Memory B cell (primary cell): Measurements from ENCODE around the gene PEX10.
"Not testable (repeated sequence)": the region's sequence is repeated elsewhere in the genome, so short reads cannot be mapped to it uniquely, and the experiment has no call there.

Source experiments
- ATAC-seq: fragments of 150-1000 bp; cut with Tn5 transposase; 2 replicates; pipeline ENCODE4 v1.10.0; 2021; ENCODE audit warnings: low read depth, mild to moderate bottlenecking, moderate library complexity
- DNase-seq, 2 donors: peaks; one replicate each; pipeline ENCODE4 v3.0.0; 2022; ENCODE audit warnings: low spot score in 2 of 2
- H3K27ac Mint-ChIP-seq: one replicate; pipeline ENCODE4 v1.8.0; 2022; ENCODE audit warnings: mild to moderate bottlenecking, moderate library complexity, mixed read lengths
- H3K27me3 Mint-ChIP-seq: one replicate; pipeline ENCODE4 v1.8.0; 2022; ENCODE audit warnings: mixed read lengths
- H3K36me3 Mint-ChIP-seq: one replicate; pipeline ENCODE4 v1.8.0; 2022; ENCODE audit warnings: mild to moderate bottlenecking, mixed read lengths
- H3K4me1 Mint-ChIP-seq: one replicate; pipeline ENCODE4 v1.8.0; 2022; ENCODE audit warnings: mixed read lengths
- H3K4me3 Mint-ChIP-seq: one replicate; pipeline ENCODE4 v1.8.0; 2022; ENCODE audit warnings: mild to moderate bottlenecking, moderate library complexity, mixed read lengths
- H3K9me3 Mint-ChIP-seq: one replicate; pipeline ENCODE4 v1.8.0; 2022; ENCODE audit warnings: mixed read lengths

Gene PEX10

GRCh38 chr1:2412395-2412772, at the start of gene PEX10:
TSS of gene PEX10 (minus strand) at chr1:2412564. CDS start at chr1:2412502, 62 bp downstream.
- DNase-seq (peak; percentile 99), ATAC-seq (peak; percentile 90)
- Mint-ChIP-seq H3K27me3 (no peaks in the 10 kb centered on the region), H3K36me3 (peaks cover 8% of the 10 kb centered on the region), H3K4me3 (peak within 1 kb of the TSS; percentile 87), H3K27ac (peak within 1 kb of the TSS; percentile 76), H3K4me1 (peaks cover 33% of the 10 kb centered on the region), H3K9me3 (no peaks in the 10 kb centered on the region)

- H3K4me3 Mint-ChIP-seq: no peak overlapping the region
Observed at GRCh38 chr1:2460996-2461751, 48.8 kb upstream of the PEX10 start.

GRCh38 chr1:2460203-2460602, 47.8 kb upstream of the PEX10 start:
- Mint-ChIP-seq H3K36me3 (no peaks in the 10 kb centered on the region), H3K4me3 (no peak overlapping the region), H3K27ac (no peak overlapping the region), H3K27me3 (peaks cover 14% of the 10 kb centered on the region), H3K9me3 (no peaks in the 10 kb centered on the region), H3K4me1 (no peaks in the 10 kb centered on the region)
- DNase-seq (no peak), ATAC-seq (no peak)

More at GRCh38 chr1:2460996-2461751, 48.8 kb upstream of the PEX10 start:
- Mint-ChIP-seq H3K27ac (no peak overlapping the region), H3K4me1 (no peaks in the 10 kb centered on the region), H3K9me3 (no peaks in the 10 kb centered on the region), H3K36me3 (no peaks in the 10 kb centered on the region), H3K27me3 (peaks cover 10% of the 10 kb centered on the region)
- DNase-seq (no peak), ATAC-seq (no peak)

GRCh38 chr1:2459757-2460156, 47.4 kb upstream of the PEX10 start:
- Mint-ChIP-seq H3K9me3 (no peaks in the 10 kb centered on the region), H3K4me3 (no peak overlapping the region), H3K4me1 (no peaks in the 10 kb centered on the region), H3K27ac (no peak overlapping the region), H3K36me3 (no peaks in the 10 kb centered on the region), H3K27me3 (peaks cover 14% of the 10 kb centered on the region)
- no peak for ATAC-seq
- DNase-seq: no peak

- H3K4me3 Mint-ChIP-seq, H3K27ac Mint-ChIP-seq, H3K36me3 Mint-ChIP-seq, ATAC-seq, H3K9me3 Mint-ChIP-seq, DNase-seq, H3K4me1 Mint-ChIP-seq: not testable (repeated sequence)
- H3K27me3 Mint-ChIP-seq: peaks cover 11% of the 10 kb centered on the region
Observed at GRCh38 chr1:2459102-2459753, 46.9 kb upstream of the PEX10 start.

- peaks cover 9% of the 10 kb centered on the region for H3K27me3 Mint-ChIP-seq
- no peak for ATAC-seq
- no peaks in the 10 kb centered on the region for H3K9me3 Mint-ChIP-seq
- H3K4me1 Mint-ChIP-seq: no peaks in the 10 kb centered on the region
- H3K36me3 Mint-ChIP-seq: no peaks in the 10 kb centered on the region
- no peak overlapping the region for H3K4me3 Mint-ChIP-seq
- DNase-seq: no peak
- no peak overlapping the region for H3K27ac Mint-ChIP-seq
Observed at GRCh38 chr1:2458687-2459086, 46.3 kb upstream of the PEX10 start.

GRCh38 chr1:2457444-2457843, 45.1 kb upstream of the PEX10 start:
- Mint-ChIP-seq H3K4me1 (no peaks in the 10 kb centered on the region), H3K27me3 (peaks cover 9% of the 10 kb centered on the region), H3K4me3 (no peak overlapping the region), H3K9me3 (no peaks in the 10 kb centered on the region), H3K36me3 (no peaks in the 10 kb centered on the region), H3K27ac (no peak overlapping the region)
- DNase-seq: no peak
- no peak for ATAC-seq

- Mint-ChIP-seq H3K9me3 (no peaks in the 10 kb centered on the region), H3K27me3 (peaks cover 9% of the 10 kb centered on the region), H3K4me3 (no peak overlapping the region), H3K4me1 (no peaks in the 10 kb centered on the region), H3K36me3 (no peaks in the 10 kb centered on the region), H3K27ac (no peak overlapping the region)
- no peak for ATAC-seq
- DNase-seq: no peak
Observed at GRCh38 chr1:2455757-2456156, 43.4 kb upstream of the PEX10 start.

- Mint-ChIP-seq H3K36me3 (no peaks in the 10 kb centered on the region), H3K4me1 (no peaks in the 10 kb centered on the region), H3K27me3 (peaks cover 9% of the 10 kb centered on the region), H3K4me3 (no peak overlapping the region), H3K9me3 (no peaks in the 10 kb centered on the region), H3K27ac (no peak overlapping the region)
- no peak for DNase-seq
- ATAC-seq: no peak
Observed at GRCh38 chr1:2454227-2454626, 41.9 kb upstream of the PEX10 start.

- Mint-ChIP-seq H3K27ac (no peak overlapping the region), H3K27me3 (peaks cover 9% of the 10 kb centered on the region), H3K4me1 (no peaks in the 10 kb centered on the region), H3K36me3 (no peaks in the 10 kb centered on the region), H3K4me3 (no peak overlapping the region), H3K9me3 (no peaks in the 10 kb centered on the region)
- ATAC-seq (no peak), DNase-seq (no peak)
Observed at GRCh38 chr1:2452932-2453315, 40.6 kb upstream of the PEX10 start.

GRCh38 chr1:2452201-2452931, 40.0 kb upstream of the PEX10 start:
- Mint-ChIP-seq H3K27ac (no peak overlapping the region), H3K9me3 (no peaks in the 10 kb centered on the region), H3K27me3 (peaks cover 9% of the 10 kb centered on the region), H3K4me3 (no peak overlapping the region), H3K4me1 (no peaks in the 10 kb centered on the region), H3K36me3 (no peaks in the 10 kb centered on the region)
- no peak for ATAC-seq
- DNase-seq: no peak

- H3K4me1 Mint-ChIP-seq: no peaks in the 10 kb centered on the region
- H3K9me3 Mint-ChIP-seq: no peaks in the 10 kb centered on the region
- H3K36me3 Mint-ChIP-seq: no peaks in the 10 kb centered on the region
- DNase-seq (no peak), ATAC-seq (no peak)
- peaks cover 9% of the 10 kb centered on the region for H3K27me3 Mint-ChIP-seq
- H3K27ac Mint-ChIP-seq: no peak overlapping the region
- no peak overlapping the region for H3K4me3 Mint-ChIP-seq
Observed at GRCh38 chr1:2451741-2452140, 39.4 kb upstream of the PEX10 start.

GRCh38 chr1:2449636-2450454, 37.5 kb upstream of the PEX10 start:
- ATAC-seq: no peak
- DNase-seq: no peak
- Mint-ChIP-seq H3K4me1 (peaks cover 2% of the 10 kb centered on the region), H3K27ac (no peak overlapping the region), H3K27me3 (peaks cover 9% of the 10 kb centered on the region), H3K4me3 (no peak overlapping the region), H3K9me3 (no peaks in the 10 kb centered on the region), H3K36me3 (no peaks in the 10 kb centered on the region)

GRCh38 chr1:2448098-2448445, 35.7 kb upstream of the PEX10 start:
- Mint-ChIP-seq H3K27ac (no peak overlapping the region), H3K36me3 (no peaks in the 10 kb centered on the region), H3K4me3 (no peak overlapping the region), H3K9me3 (no peaks in the 10 kb centered on the region), H3K4me1 (peaks cover 2% of the 10 kb centered on the region), H3K27me3 (peaks cover 8% of the 10 kb centered on the region)
- DNase-seq (no peak), ATAC-seq (no peak)
